GM18861 (cell line): ENCODE measurements around the gene NMT2.
A peak's percentile ranks its signal among the peaks of the same experiment; 100 is the strongest.

Experiments
- ATAC-seq: cut with Tn5 transposase; IDR thresholded peaks from one replicate; pipeline ENCODE4 v1.9.1; 2021; ENCODE audit not compliant: unreplicated experiment

The NMT2 gene

GRCh38 chr10:15146366-15146765 is 22.1 kb downstream of the NMT2 start:
- no peak for ATAC-seq

- no peak for ATAC-seq
Observed at GRCh38 chr10:15144788-15145187, 23.7 kb downstream of the NMT2 start.

GRCh38 chr10:15141136-15142054 is 27.1 kb downstream of the NMT2 start:
- peak; percentile 94 for ATAC-seq

- ATAC-seq: no peak
Observed at GRCh38 chr10:15140698-15141097, 27.8 kb downstream of the NMT2 start.

GRCh38 chr10:15137636-15138035 is 30.9 kb downstream of the NMT2 start:
- ATAC-seq: no peak

GRCh38 chr10:15137036-15137359 is 31.5 kb downstream of the NMT2 start:
- ATAC-seq: no peak

- no peak for ATAC-seq
Observed at GRCh38 chr10:15136129-15137035, 32.1 kb downstream of the NMT2 start.

GRCh38 chr10:15131330-15131729 is 37.2 kb downstream of the NMT2 start:
- ATAC-seq: no peak

GRCh38 chr10:15124908-15125307 is 43.6 kb downstream of the NMT2 start:
- no peak for ATAC-seq

- ATAC-seq: no peak
Observed at GRCh38 chr10:15124190-15124589, 44.3 kb downstream of the NMT2 start.

- ATAC-seq: no peak
Observed at GRCh38 chr10:15123749-15124184, 44.7 kb downstream of the NMT2 start.

- ATAC-seq: peak; percentile 91
Observed at GRCh38 chr10:15122477-15123030, 45.9 kb downstream of the NMT2 start.

GRCh38 chr10:15121707-15122106 is 46.8 kb downstream of the NMT2 start:
- ATAC-seq: no peak

- ATAC-seq: no peak
Observed at GRCh38 chr10:15120523-15120922, 48.0 kb downstream of the NMT2 start.

GRCh38 chr10:15118615-15119014 is 49.9 kb downstream of the NMT2 start:
- no peak for ATAC-seq

- ATAC-seq: no peak
Observed at GRCh38 chr10:15116225-15116624, 52.3 kb downstream of the NMT2 start.

GRCh38 chr10:15113766-15114165 is 54.7 kb downstream of the NMT2 start:
- no peak for ATAC-seq

- no peak for ATAC-seq
Observed at GRCh38 chr10:15112657-15113056, 55.8 kb downstream of the NMT2 start.

GRCh38 chr10:15106352-15107013 is 62.0 kb downstream of the NMT2 start:
- peak; percentile 69 for ATAC-seq

- ATAC-seq: no peak
Observed at GRCh38 chr10:15103513-15103912, 65.0 kb downstream of the NMT2 start.

GRCh38 chr10:15099886-15100285 is 68.6 kb downstream of the NMT2 start:
- ATAC-seq: no peak
